HCT116 (cell line): ENCODE data around the gene PLA1A. TPM values are rescaled to one million over a fixed set of nuclear protein-coding genes. Genes with fewer than 3 reads are reported as not detected.

Experiments used
- ATAC-seq: fragments of 200-7000 bp; cut with Tn5 transposase; 2 replicates; pipeline ENCODE4 v1.9.1; 2020; ENCODE audit warnings: mild to moderate bottlenecking, moderate library complexity
- BruUV-seq: library from RNA; stranded (reverse); fragments of 400-500 nt; replicated peaks from 2 replicates; lab custom pipeline; 2021; lab: Mats Ljungman, UMichigan
- CTCF ChIA-PET: fragments of 300-600 bp; sonication (Branson Sonifier 250); formaldehyde crosslinking; loops from one replicate; lab custom pipeline; 2021; ENCODE audit warnings: antibody characterized with exemption; lab: Charles Lee
- POLR2A ChIA-PET: fragments of 300-600, 350-600 bp; sonication (Branson Sonifier 250); formaldehyde crosslinking; loops from one replicate; lab custom pipeline; 2021; ENCODE audit warnings: antibody characterized with exemption; lab: Charles Lee
- RAD21 ChIA-PET, 2 experiments: fragments of 300-600 bp; sonication (Branson Sonifier 250); formaldehyde crosslinking; loops; one replicate each; lab custom pipeline; 2023; ENCODE audit warnings: low total read pairs in 2 of 2; ENCODE audit not compliant: uncharacterized antibody in 2 of 2, unreplicated experiment in 2 of 2, low non-redundant PET in 1 of 2; lab: Charles Lee
- DNase-seq: peaks from one replicate; pipeline ENCODE4 v3.0.0-alpha.2; 2010; ENCODE audit warnings: low read depth, low spot score
- H2AFZ ChIP-seq: fragments of 200-600 bp; shearing (Covaris generic), sonication (generic); 2 replicates; pipeline ENCODE4 v1.6.1; 2017; ENCODE audit warnings: low read depth, mixed run types, mixed read lengths, antibody characterized with exemption, low read length; ENCODE audit not compliant: poor library complexity, severe bottlenecking
- H3K27ac ChIP-seq: 2 replicates; pipeline ENCODE4 v1.5.1; 2012; ENCODE audit warnings: low read depth, low read length
- H3K27me3 ChIP-seq: fragments of 200-600 bp; sonication (generic); 2 replicates; pipeline ENCODE4 v1.6.1; 2016; ENCODE audit warnings: mixed run types, low read length, mixed read lengths; ENCODE audit not compliant: insufficient read depth
- H3K36me3 ChIP-seq, 2 experiments: fragments of 200-500 bp in 1 of 2; fragments of 200-600 bp in 1 of 2; sonication (Bioruptor generic) in 1 of 2; sonication (generic) in 1 of 2; 2 replicates each; pipeline versions ENCODE4 v1.5.1 to v1.6.1; 2014 to 2016; ENCODE audit warnings: low read length in 2 of 2, inconsistent platforms in 1 of 2, mixed read lengths in 1 of 2, mixed run types in 1 of 2; ENCODE audit not compliant: insufficient read depth in 2 of 2, control insufficient read depth in 1 of 2
- H3K4me1 ChIP-seq, 2 experiments: fragments of 200-600 bp in 1 of 2; sonication (generic) in 1 of 2; 2 replicates each; pipeline versions ENCODE4 v1.5.1 to v1.6.1; 2012 to 2017; ENCODE audit warnings: low read length in 2 of 2, inconsistent platforms in 1 of 2, mild to moderate bottlenecking in 1 of 2, mixed read lengths in 1 of 2, mixed run types in 1 of 2, moderate library complexity in 1 of 2; ENCODE audit not compliant: insufficient read depth in 2 of 2, control insufficient read depth in 1 of 2
- H3K4me2 ChIP-seq: fragments of 200-600 bp; sonication (generic); 2 replicates; pipeline ENCODE4 v1.6.1; 2017; ENCODE audit warnings: mixed run types, low read length, mixed read lengths
- H3K4me3 ChIP-seq, 2 experiments: fragments of 200-600 bp in 1 of 2; sonication (generic) in 1 of 2; replicated peaks in 1 of 2; 2 replicates each; pipeline ENCODE4 v1.5.1; 2011 to 2016; ENCODE audit warnings: low read length in 2 of 2, control low read depth in 1 of 2, low read depth in 1 of 2, mild to moderate bottlenecking in 1 of 2, mixed read lengths in 1 of 2, mixed run types in 1 of 2
- H3K79me2 ChIP-seq: fragments of 200-600 bp; sonication (generic); 2 replicates; pipeline ENCODE4 v1.6.1; 2017; ENCODE audit warnings: mild to moderate bottlenecking, mixed run types, low read length, moderate library complexity, mixed read lengths; ENCODE audit not compliant: insufficient read depth
- H3K9ac ChIP-seq: fragments of 200-600 bp; sonication (generic); 2 replicates; pipeline ENCODE4 v1.6.1; 2016; ENCODE audit warnings: low read length, mixed read lengths
- H3K9me2 ChIP-seq: fragments of 200-600 bp; sonication (generic), shearing (Covaris generic); 2 replicates; pipeline ENCODE4 v1.6.1; 2017; ENCODE audit warnings: mixed run types, mild to moderate bottlenecking, moderate library complexity; ENCODE audit not compliant: insufficient read depth
- H3K9me3 ChIP-seq, 2 experiments: fragments of 200-500 bp in 1 of 2; fragments of 200-600 bp in 1 of 2; sonication (Bioruptor generic) in 1 of 2; sonication (generic) in 1 of 2; 2 replicates each; pipeline ENCODE4 v1.6.1; 2014 to 2017; ENCODE audit warnings: low read length in 2 of 2, mixed read lengths in 2 of 2, inconsistent platforms in 1 of 2, low read depth in 1 of 2, mild to moderate bottlenecking in 1 of 2, mixed run types in 1 of 2, moderate library complexity in 1 of 2; ENCODE audit not compliant: control insufficient read depth in 1 of 2, insufficient read depth in 1 of 2
- H4K20me1 ChIP-seq: fragments of 200-600 bp; sonication (generic), shearing (Covaris generic); 2 replicates; pipeline ENCODE4 v1.6.1; 2017; ENCODE audit warnings: mixed run types, mild to moderate bottlenecking, moderate library complexity; ENCODE audit not compliant: insufficient read depth
- CBX3 ChIP-seq: IDR thresholded peaks from 2 replicates; pipeline ENCODE4 v1.6.1; 2012; ENCODE audit warnings: low read depth
- EGR1 ChIP-seq: IDR thresholded peaks from 2 replicates; pipeline ENCODE4 v1.6.1; 2012; ENCODE audit warnings: low read depth
- EZH2 ChIP-seq: fragments of 200-600 bp; sonication (generic); IDR thresholded peaks from 2 replicates; pipeline ENCODE4 v1.6.1; 2017; ENCODE audit warnings: antibody characterized with exemption, mixed run types
- FOSL1 ChIP-seq: IDR thresholded peaks from 2 replicates; pipeline ENCODE4 v1.6.1; 2012; ENCODE audit warnings: low read depth
- POLR2A ChIP-seq: IDR thresholded peaks from 2 replicates; pipeline ENCODE4 v1.7.0; 2011; ENCODE audit warnings: borderline replicate concordance; ENCODE audit not compliant: insufficient read depth, insufficient read length; ENCODE audit errors: extremely low read depth
- POLR2AphosphoS5 ChIP-seq: IDR thresholded peaks from 2 replicates; pipeline ENCODE4 v1.6.1; 2011; ENCODE audit warnings: mild to moderate bottlenecking, low read depth, low read length, moderate library complexity
- RAD21 ChIP-seq: IDR thresholded peaks from 2 replicates; pipeline ENCODE4 v1.6.1; 2012; ENCODE audit warnings: low read depth, mild to moderate bottlenecking
- SIN3A ChIP-seq: IDR thresholded peaks from 2 replicates; pipeline ENCODE4 v1.6.1; 2012; ENCODE audit warnings: low read depth
- SP1 ChIP-seq: IDR thresholded peaks from 2 replicates; pipeline ENCODE4 v1.6.1; 2012; ENCODE audit warnings: low read depth
- SRF ChIP-seq: IDR thresholded peaks from 2 replicates; pipeline ENCODE4 v1.6.1; 2012; ENCODE audit warnings: low read depth
- ZNF274 ChIP-seq: fragments of 200-500 bp; sonication (Bioruptor generic); IDR thresholded peaks from 2 replicates; pipeline ENCODE4 v1.6.1; 2014; ENCODE audit warnings: mild to moderate bottlenecking, low read depth, low read length, inconsistent platforms
- intact Hi-C: fragments of 100-400 bp; cut with micrococcal nuclease; formaldehyde crosslinking; loops from 2 replicates; pipeline ENCODE4 v1.10.0; 2022
- total RNA-seq: library from RNA; stranded (reverse); gene quantifications from one replicate; pipeline ENCODE4 v1.2.1, GENCODE V29; 2021; ENCODE audit not compliant: unreplicated experiment
- TF ChIP-seq, protein P1 (sequence below): IDR thresholded peaks from 2 replicates; pipeline ENCODE4 v1.6.1; 2012
- TF ChIP-seq, protein P2 (sequence below), 3 experiments: fragments of 200-600 bp in 1 of 3; sonication (generic) in 1 of 3; IDR thresholded peaks in 2 of 3; conservative IDR thresholded peaks in 1 of 3; 2 replicates each; pipeline ENCODE4 v1.5.1; 2012 to 2017; ENCODE audit warnings: low read depth in 2 of 3, low read length in 2 of 3, antibody characterized with exemption in 1 of 3, borderline replicate concordance in 1 of 3, control low read depth in 1 of 3, mild to moderate bottlenecking in 1 of 3, mixed read lengths in 1 of 3, mixed run types in 1 of 3, moderate library complexity in 1 of 3; ENCODE audit not compliant: insufficient read depth in 1 of 3
- TF ChIP-seq, protein P3 (sequence below): IDR thresholded peaks from 2 replicates; pipeline ENCODE4 v1.6.1; 2012
- TF ChIP-seq, protein P4 (sequence below): IDR thresholded peaks from 2 replicates; pipeline ENCODE4 v1.6.1; 2012; ENCODE audit warnings: low read depth

The PLA1A gene
- total RNA-seq, 1 experiment from 2014 or later: not detected

DNA sequence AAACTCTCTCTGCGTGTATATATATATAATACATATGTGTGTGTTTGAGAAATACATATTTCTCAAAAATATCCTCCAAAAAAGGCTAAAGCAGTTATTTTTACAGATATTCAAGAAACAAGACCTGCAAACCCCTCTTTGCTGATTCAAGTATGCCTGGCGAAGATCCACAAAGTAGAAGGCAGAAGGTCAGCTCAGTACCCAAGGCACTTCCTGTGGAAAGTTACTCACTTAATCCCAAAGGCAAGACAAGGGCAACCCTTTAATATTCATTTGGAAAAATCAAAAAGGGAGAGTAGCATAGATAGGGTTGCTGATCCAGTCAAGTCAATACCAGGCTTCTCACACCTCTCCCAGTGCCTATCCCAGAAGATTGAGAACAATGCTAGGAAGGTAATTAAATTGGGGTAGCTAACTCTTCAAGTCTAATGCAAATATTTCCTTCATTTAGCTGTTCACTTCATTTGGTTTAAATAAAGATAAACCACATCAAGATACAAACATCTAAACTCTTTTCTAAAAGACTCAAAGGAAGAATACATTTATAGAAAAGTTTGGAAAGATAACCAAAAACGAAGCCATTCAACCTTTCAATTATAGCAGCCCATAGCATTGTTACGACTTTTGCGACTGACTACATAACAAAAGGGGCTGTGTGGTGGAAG, 72.4 kb downstream of the PLA1A start:
- H3K79me2 ChIP-seq: peaks cover 4% of the 10 kb centered on the region
- TF ChIP-seq, protein P1, sequence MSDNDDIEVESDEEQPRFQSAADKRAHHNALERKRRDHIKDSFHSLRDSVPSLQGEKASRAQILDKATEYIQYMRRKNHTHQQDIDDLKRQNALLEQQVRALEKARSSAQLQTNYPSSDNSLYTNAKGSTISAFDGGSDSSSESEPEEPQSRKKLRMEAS: no peak
- no peak for TF ChIP-seq SIN3A
- TF ChIP-seq CBX3: no peak
- TF ChIP-seq ZNF274: no peak
- TF ChIP-seq RAD21: no peak
- no peak for TF ChIP-seq FOSL1
- TF ChIP-seq, protein P2, sequence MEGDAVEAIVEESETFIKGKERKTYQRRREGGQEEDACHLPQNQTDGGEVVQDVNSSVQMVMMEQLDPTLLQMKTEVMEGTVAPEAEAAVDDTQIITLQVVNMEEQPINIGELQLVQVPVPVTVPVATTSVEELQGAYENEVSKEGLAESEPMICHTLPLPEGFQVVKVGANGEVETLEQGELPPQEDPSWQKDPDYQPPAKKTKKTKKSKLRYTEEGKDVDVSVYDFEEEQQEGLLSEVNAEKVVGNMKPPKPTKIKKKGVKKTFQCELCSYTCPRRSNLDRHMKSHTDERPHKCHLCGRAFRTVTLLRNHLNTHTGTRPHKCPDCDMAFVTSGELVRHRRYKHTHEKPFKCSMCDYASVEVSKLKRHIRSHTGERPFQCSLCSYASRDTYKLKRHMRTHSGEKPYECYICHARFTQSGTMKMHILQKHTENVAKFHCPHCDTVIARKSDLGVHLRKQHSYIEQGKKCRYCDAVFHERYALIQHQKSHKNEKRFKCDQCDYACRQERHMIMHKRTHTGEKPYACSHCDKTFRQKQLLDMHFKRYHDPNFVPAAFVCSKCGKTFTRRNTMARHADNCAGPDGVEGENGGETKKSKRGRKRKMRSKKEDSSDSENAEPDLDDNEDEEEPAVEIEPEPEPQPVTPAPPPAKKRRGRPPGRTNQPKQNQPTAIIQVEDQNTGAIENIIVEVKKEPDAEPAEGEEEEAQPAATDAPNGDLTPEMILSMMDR (IDR thresholded peaks at IDR 0.05 in 2 of 3, conservative IDR thresholded peaks at IDR 0.05 in 1 of 3; ENCODE audit: borderline replicate concordance in 1 of 3, insufficient read depth in 1 of 3, low read depth in 2 of 3, low read length in 2 of 3): no peak
- no peak for TF ChIP-seq EGR1
- TF ChIP-seq SRF: no peak
- no peak for TF ChIP-seq SP1
- TF ChIP-seq, protein P3, sequence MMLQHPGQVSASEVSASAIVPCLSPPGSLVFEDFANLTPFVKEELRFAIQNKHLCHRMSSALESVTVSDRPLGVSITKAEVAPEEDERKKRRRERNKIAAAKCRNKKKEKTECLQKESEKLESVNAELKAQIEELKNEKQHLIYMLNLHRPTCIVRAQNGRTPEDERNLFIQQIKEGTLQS: no peak
- no peak for TF ChIP-seq POLR2A
- TF ChIP-seq EZH2: no peak
- no peak for TF ChIP-seq POLR2AphosphoS5
- TF ChIP-seq, protein P4, sequence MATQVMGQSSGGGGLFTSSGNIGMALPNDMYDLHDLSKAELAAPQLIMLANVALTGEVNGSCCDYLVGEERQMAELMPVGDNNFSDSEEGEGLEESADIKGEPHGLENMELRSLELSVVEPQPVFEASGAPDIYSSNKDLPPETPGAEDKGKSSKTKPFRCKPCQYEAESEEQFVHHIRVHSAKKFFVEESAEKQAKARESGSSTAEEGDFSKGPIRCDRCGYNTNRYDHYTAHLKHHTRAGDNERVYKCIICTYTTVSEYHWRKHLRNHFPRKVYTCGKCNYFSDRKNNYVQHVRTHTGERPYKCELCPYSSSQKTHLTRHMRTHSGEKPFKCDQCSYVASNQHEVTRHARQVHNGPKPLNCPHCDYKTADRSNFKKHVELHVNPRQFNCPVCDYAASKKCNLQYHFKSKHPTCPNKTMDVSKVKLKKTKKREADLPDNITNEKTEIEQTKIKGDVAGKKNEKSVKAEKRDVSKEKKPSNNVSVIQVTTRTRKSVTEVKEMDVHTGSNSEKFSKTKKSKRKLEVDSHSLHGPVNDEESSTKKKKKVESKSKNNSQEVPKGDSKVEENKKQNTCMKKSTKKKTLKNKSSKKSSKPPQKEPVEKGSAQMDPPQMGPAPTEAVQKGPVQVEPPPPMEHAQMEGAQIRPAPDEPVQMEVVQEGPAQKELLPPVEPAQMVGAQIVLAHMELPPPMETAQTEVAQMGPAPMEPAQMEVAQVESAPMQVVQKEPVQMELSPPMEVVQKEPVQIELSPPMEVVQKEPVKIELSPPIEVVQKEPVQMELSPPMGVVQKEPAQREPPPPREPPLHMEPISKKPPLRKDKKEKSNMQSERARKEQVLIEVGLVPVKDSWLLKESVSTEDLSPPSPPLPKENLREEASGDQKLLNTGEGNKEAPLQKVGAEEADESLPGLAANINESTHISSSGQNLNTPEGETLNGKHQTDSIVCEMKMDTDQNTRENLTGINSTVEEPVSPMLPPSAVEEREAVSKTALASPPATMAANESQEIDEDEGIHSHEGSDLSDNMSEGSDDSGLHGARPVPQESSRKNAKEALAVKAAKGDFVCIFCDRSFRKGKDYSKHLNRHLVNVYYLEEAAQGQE: no peak
- TF ChIP-seq, all 23 proteins: peak for 0
- no peak overlapping the region for H3K27ac ChIP-seq
- intact Hi-C loops: loop anchor here (10.0 kb wide), 2 partner anchors 205 to 635 kb away; partner anchors contain the start of genes IGSF11, POGLUT1 and TMEM39A
- no peak overlapping the region for H2AFZ ChIP-seq
- peaks cover 3 to 8% of the 10 kb centered on the region in 2 experiments; a peak in 2 of 4 replicates for H3K4me1 ChIP-seq
- H3K9me2 ChIP-seq: no peaks in the 10 kb centered on the region
- H4K20me1 ChIP-seq: no peaks in the 10 kb centered on the region
- no peak overlapping the region for H3K9ac ChIP-seq
- H3K27me3 ChIP-seq: no peaks in the 10 kb centered on the region
- POLR2A ChIA-PET: no interaction called here
- peaks cover 12 to 35% of the 10 kb centered on the region in 2 experiments for H3K36me3 ChIP-seq
- no TSS peak for BruUV-seq
- no peak for ATAC-seq
- RAD21 ChIA-PET: no interaction called here
- H3K4me2 ChIP-seq: no peak overlapping the region
- CTCF ChIA-PET: no interaction called here
- no peak for DNase-seq
- no peaks in the 10 kb centered on the region for H3K9me3 ChIP-seq
- H3K4me3 ChIP-seq: no peak overlapping the region
